Measurements from ENCODE around the gene DPP6. TPM values are rescaled to one million over a fixed set of nuclear protein-coding genes. Genes with fewer than 3 reads are reported as not detected.

Gene DPP6
- total and polyA plus RNA-seq, 8 donors, result 1.0 to 11.2 (median 2.6) TPM

DNA sequence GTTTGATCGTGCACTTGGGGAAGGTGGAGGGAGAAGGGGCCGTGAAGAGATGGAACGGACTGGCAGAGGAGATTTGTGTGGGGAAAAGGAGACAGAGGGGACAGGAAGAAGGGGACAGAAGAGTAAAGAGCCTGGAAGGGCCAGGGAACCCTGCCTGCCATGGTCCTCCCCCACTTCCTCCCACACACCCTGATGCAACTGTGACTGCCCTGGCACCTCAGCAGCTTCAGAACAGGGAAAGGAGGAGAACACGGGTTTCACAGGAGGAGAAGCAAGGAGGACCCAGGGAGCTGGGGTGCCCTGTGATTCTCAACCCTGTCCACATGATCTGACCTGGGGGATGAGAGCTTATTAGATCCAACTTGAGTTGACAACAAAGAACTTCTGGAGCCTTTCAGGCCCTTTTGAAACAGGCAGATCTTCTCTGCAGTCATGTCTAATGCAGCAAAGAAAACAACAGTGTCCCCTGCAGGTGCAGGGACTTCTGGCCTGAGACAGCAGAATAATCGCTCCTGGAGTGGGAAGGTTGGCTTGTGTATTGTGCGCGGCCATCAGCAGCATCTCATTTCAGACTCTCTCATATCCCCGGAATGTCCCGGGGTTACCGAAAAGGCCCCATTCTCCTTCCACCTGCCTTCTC is 529.2 kb downstream of the DPP6 start:
- 63 to 77% methylated on average over 10 of the region's 10 CpGs for WGBS, 2 donors
- FAIRE-seq, result no peak
- TF ChIP-seq, protein P1, sequence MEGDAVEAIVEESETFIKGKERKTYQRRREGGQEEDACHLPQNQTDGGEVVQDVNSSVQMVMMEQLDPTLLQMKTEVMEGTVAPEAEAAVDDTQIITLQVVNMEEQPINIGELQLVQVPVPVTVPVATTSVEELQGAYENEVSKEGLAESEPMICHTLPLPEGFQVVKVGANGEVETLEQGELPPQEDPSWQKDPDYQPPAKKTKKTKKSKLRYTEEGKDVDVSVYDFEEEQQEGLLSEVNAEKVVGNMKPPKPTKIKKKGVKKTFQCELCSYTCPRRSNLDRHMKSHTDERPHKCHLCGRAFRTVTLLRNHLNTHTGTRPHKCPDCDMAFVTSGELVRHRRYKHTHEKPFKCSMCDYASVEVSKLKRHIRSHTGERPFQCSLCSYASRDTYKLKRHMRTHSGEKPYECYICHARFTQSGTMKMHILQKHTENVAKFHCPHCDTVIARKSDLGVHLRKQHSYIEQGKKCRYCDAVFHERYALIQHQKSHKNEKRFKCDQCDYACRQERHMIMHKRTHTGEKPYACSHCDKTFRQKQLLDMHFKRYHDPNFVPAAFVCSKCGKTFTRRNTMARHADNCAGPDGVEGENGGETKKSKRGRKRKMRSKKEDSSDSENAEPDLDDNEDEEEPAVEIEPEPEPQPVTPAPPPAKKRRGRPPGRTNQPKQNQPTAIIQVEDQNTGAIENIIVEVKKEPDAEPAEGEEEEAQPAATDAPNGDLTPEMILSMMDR (IDR thresholded peaks at IDR 0.05), result no peak

GRCh38 chr7:154583454-154583853 is 531.3 kb downstream of the DPP6 start:
- H3K4me1 ChIP-seq, result no peaks in the 10 kb centered on the region
- intact Hi-C loops (cut with DNase I), result no loop called here
- DNase-seq, result no peak
- H3K9me3 ChIP-seq, result no peaks in the 10 kb centered on the region
- no peak for ATAC-seq
- H3K36me3 ChIP-seq, result no peaks in the 10 kb centered on the region
- TF ChIP-seq, protein P1 (IDR thresholded peaks at IDR 0.05), result no peak
- no peak overlapping the region for H3K4me3 ChIP-seq
- no peak for FAIRE-seq
- H3K27ac ChIP-seq, result no peak overlapping the region
- WGBS, 2 donors, result 81 to 91% methylated on average over 15 of the region's 15 CpGs
- no peaks in the 10 kb centered on the region for H3K27me3 ChIP-seq

More for the DNA sequence above, 529.2 kb downstream of the DPP6 start:
- Histone ChIP-seq H3K36me3 (no peaks in the 10 kb centered on the region), H3K4me3 (no peak overlapping the region), H3K27ac (no peak overlapping the region), H3K4me1 (no peaks in the 10 kb centered on the region), H3K9me3 (no peaks in the 10 kb centered on the region), H3K27me3 (no peaks in the 10 kb centered on the region)
- no peak for ATAC-seq
- intact Hi-C loops (cut with DNase I), result no loop called here
- DNase-seq, result no peak

- WGBS, 2 donors, result 45 to 47% methylated on average over 20 of the region's 20 CpGs
- Histone ChIP-seq H3K4me3 (no peak overlapping the region), H3K4me1 (no peaks in the 10 kb centered on the region), H3K27me3 (no peaks in the 10 kb centered on the region), H3K36me3 (no peaks in the 10 kb centered on the region), H3K9me3 (no peaks in the 10 kb centered on the region), H3K27ac (no peak overlapping the region)
- DNase-seq, result no peak
- intact Hi-C loops (cut with DNase I), result no loop called here
- ATAC-seq, result peak in 1 of 4 donors; percentile 33
- TF ChIP-seq, protein P1 (IDR thresholded peaks at IDR 0.05), result peak in 1 of 4 donors; percentile 16
- FAIRE-seq, result no peak
These were observed 532.4 kb downstream of the DPP6 start for GRCh38 chr7:154584352-154585252.

- Histone ChIP-seq H3K4me1 (no peaks in the 10 kb centered on the region), H3K27ac (no peak overlapping the region), H3K36me3 (no peaks in the 10 kb centered on the region), H3K4me3 (no peak overlapping the region), H3K9me3 (no peaks in the 10 kb centered on the region), H3K27me3 (no peaks in the 10 kb centered on the region)
- no peak for FAIRE-seq
- DNase-seq, result no peak
- intact Hi-C loops (cut with DNase I), result no loop called here
- no peak for ATAC-seq
- TF ChIP-seq, protein P1 (IDR thresholded peaks at IDR 0.05), result no peak
- WGBS, 2 donors, result 48 to 80% methylated on average over 9 of the region's 9 CpGs
These were observed 535.6 kb downstream of the DPP6 start for GRCh38 chr7:154587792-154588191.
